H9 (cell line): ENCODE measurements around the gene MYLK4. TPM values are rescaled to one million over a fixed set of nuclear protein-coding genes. Genes with fewer than 3 reads are reported as not detected.

ENCODE experiments used
- DNase-seq: peaks from one replicate; pipeline ENCODE4 v3.0.0-alpha.2; 2017
- H2AFZ ChIP-seq: one replicate; pipeline ENCODE4 v1.6.1; 2013; ENCODE audit warnings: mild to moderate bottlenecking, low read length, control low read depth, moderate library complexity
- H2AK5ac ChIP-seq: 2 replicates; pipeline ENCODE4 v1.6.1; 2013; ENCODE audit warnings: low read length, control low read depth, mixed read lengths; ENCODE audit not compliant: insufficient read length
- H2BK120ac ChIP-seq: one replicate; pipeline ENCODE4 v1.6.1; 2013; ENCODE audit warnings: low read depth, mild to moderate bottlenecking, low read length, control low read depth, inconsistent platforms; ENCODE audit not compliant: poor library complexity, severe bottlenecking
- H2BK12ac ChIP-seq: 2 replicates; pipeline ENCODE4 v1.6.1; 2013; ENCODE audit warnings: low read length, control low read depth, mixed read lengths, low read depth; ENCODE audit not compliant: insufficient read length
- H2BK15ac ChIP-seq: 2 replicates; pipeline ENCODE4 v1.6.1; 2013; ENCODE audit warnings: low read depth, low read length, control low read depth
- H2BK20ac ChIP-seq: one replicate; pipeline ENCODE4 v1.6.1; 2013; ENCODE audit warnings: low read depth, mild to moderate bottlenecking, low read length, control low read depth, inconsistent platforms; ENCODE audit not compliant: poor library complexity, severe bottlenecking
- H2BK5ac ChIP-seq: 2 replicates; pipeline ENCODE4 v1.6.1; 2013; ENCODE audit warnings: low read length, control low read depth, mixed read lengths; ENCODE audit not compliant: insufficient read length
- H3K14ac ChIP-seq: 2 replicates; pipeline ENCODE4 v1.6.1; 2013; ENCODE audit warnings: low read length, control low read depth; ENCODE audit not compliant: insufficient read depth
- H3K18ac ChIP-seq: 2 replicates; pipeline ENCODE4 v1.6.1; 2013; ENCODE audit warnings: low read depth, mild to moderate bottlenecking, mixed read lengths, low read length, control low read depth; ENCODE audit not compliant: insufficient read length
- H3K23ac ChIP-seq: 2 replicates; pipeline ENCODE4 v1.6.1; 2013; ENCODE audit warnings: low read length, control low read depth, mixed read lengths, low read depth; ENCODE audit not compliant: insufficient read length
- H3K23me2 ChIP-seq: 2 replicates; pipeline ENCODE4 v1.6.1; 2013; ENCODE audit warnings: low read depth, mild to moderate bottlenecking, mixed read lengths, low read length, control low read depth; ENCODE audit not compliant: insufficient read length, poor library complexity, severe bottlenecking
- H3K27ac ChIP-seq: 2 replicates; pipeline ENCODE4 v1.5.1; 2013; ENCODE audit warnings: low read length, control low read depth, mixed read lengths, low read depth; ENCODE audit not compliant: insufficient read length
- H3K27me3 ChIP-seq: 2 replicates; pipeline ENCODE4 v1.6.1; 2013; ENCODE audit warnings: low read length, control low read depth, inconsistent platforms; ENCODE audit not compliant: insufficient read depth
- H3K4ac ChIP-seq: 2 replicates; pipeline ENCODE4 v1.6.1; 2013; ENCODE audit warnings: low read depth, mild to moderate bottlenecking, control low read depth, inconsistent platforms, low read length, moderate library complexity
- H3K4me1 ChIP-seq: 2 replicates; pipeline ENCODE4 v1.6.1; 2013; ENCODE audit warnings: low read length, control low read depth, inconsistent platforms; ENCODE audit not compliant: insufficient read depth
- H3K4me2 ChIP-seq: 2 replicates; pipeline ENCODE4 v1.6.1; 2013; ENCODE audit warnings: low read length, control low read depth, mixed read lengths; ENCODE audit not compliant: insufficient read length, insufficient read depth
- H3K56ac ChIP-seq: 2 replicates; pipeline ENCODE4 v1.6.1; 2013; ENCODE audit warnings: low read depth, mild to moderate bottlenecking, mixed read lengths, low read length, control low read depth; ENCODE audit not compliant: insufficient read length
- H3K79me1 ChIP-seq: 2 replicates; pipeline ENCODE4 v1.6.1; 2013; ENCODE audit warnings: low read depth, mild to moderate bottlenecking, moderate library complexity, low read length, control low read depth, inconsistent platforms; ENCODE audit not compliant: insufficient read depth, poor library complexity, severe bottlenecking
- H3K79me2 ChIP-seq: 2 replicates; pipeline ENCODE4 v1.6.1; 2013; ENCODE audit warnings: low read length, control low read depth, inconsistent platforms; ENCODE audit not compliant: insufficient read depth
- H3K9ac ChIP-seq: 2 replicates; pipeline ENCODE4 v1.6.1; 2013; ENCODE audit warnings: low read length, control low read depth, mixed read lengths; ENCODE audit not compliant: insufficient read length; ENCODE audit errors: extremely low read depth
- H3K9me3 ChIP-seq: one replicate; pipeline ENCODE4 v1.6.1; 2013; ENCODE audit warnings: low read depth, low read length, inconsistent platforms; ENCODE audit not compliant: control insufficient read depth
- H3T11ph ChIP-seq: one replicate; pipeline ENCODE4 v1.6.1; 2013; ENCODE audit warnings: mild to moderate bottlenecking, low read length, control low read depth, inconsistent platforms
- H4K20me1 ChIP-seq: one replicate; pipeline ENCODE4 v1.6.1; 2013; ENCODE audit not compliant: control insufficient read depth, insufficient read length, insufficient read depth
- H4K5ac ChIP-seq: 2 replicates; pipeline ENCODE4 v1.6.1; 2013; ENCODE audit warnings: low read depth, mild to moderate bottlenecking, mixed read lengths, low read length, control low read depth; ENCODE audit not compliant: insufficient read length
- H4K8ac ChIP-seq: replicated peaks from 2 replicates; pipeline ENCODE4 v1.6.1; 2013; ENCODE audit warnings: low read length, control low read depth, mixed read lengths, low read depth; ENCODE audit not compliant: insufficient read length
- H4K91ac ChIP-seq: 2 replicates; pipeline ENCODE4 v1.6.1; 2013; ENCODE audit warnings: low read depth, mild to moderate bottlenecking, moderate library complexity, mixed read lengths, low read length, control low read depth; ENCODE audit not compliant: insufficient read length
- H3K27ac Mint-ChIP-seq, 3 experiments: 2 replicates in 2 of 3; 3 replicates in 1 of 3; pipeline ENCODE4 v1.8.0; 2020 to 2021; ENCODE audit warnings: mixed read lengths in 3 of 3, mild to moderate bottlenecking in 1 of 3, moderate library complexity in 1 of 3
- H3K27me3 Mint-ChIP-seq: 2 replicates; pipeline ENCODE4 v1.8.0; 2021; ENCODE audit warnings: low read depth, mild to moderate bottlenecking, moderate library complexity, mixed read lengths
- H3K36me3 Mint-ChIP-seq, 3 experiments: 2 replicates in 2 of 3; 3 replicates in 1 of 3; pipeline ENCODE4 v1.8.0; 2020 to 2021; ENCODE audit warnings: low read depth in 3 of 3, mixed read lengths in 3 of 3; ENCODE audit not compliant: insufficient read depth in 1 of 3
- H3K4me1 Mint-ChIP-seq, 2 experiments: 2 replicates each; pipeline ENCODE4 v1.8.0; 2020; ENCODE audit warnings: mixed read lengths in 2 of 2
- H3K4me3 Mint-ChIP-seq, 2 experiments: 2 replicates in 1 of 2; 3 replicates in 1 of 2; pipeline ENCODE4 v1.8.0; 2020 to 2021; ENCODE audit warnings: mild to moderate bottlenecking in 2 of 2, mixed read lengths in 2 of 2, moderate library complexity in 1 of 2
- H3K9me3 Mint-ChIP-seq, 2 experiments: 2 replicates in 1 of 2; 3 replicates in 1 of 2; pipeline ENCODE4 v1.8.0; 2020; ENCODE audit warnings: mild to moderate bottlenecking in 2 of 2, mixed read lengths in 2 of 2, moderate library complexity in 1 of 2
- WGBS: extraction: QIAGEN DNeasy Blood & Tissue Kit; methylation state at CpG from one replicate; pipeline ENCODE4 v1.1.7; 2013; ENCODE audit warnings: missing lambda C conversion rate, low lambda C conversion rate, mixed read lengths; ENCODE audit not compliant: insufficient read length; ENCODE audit errors: extremely low coverage; 5-methylcytosine and 5-hydroxymethylcytosine counted together
- total RNA-seq: library from RNA; stranded (reverse); gene quantifications from 2 replicates; pipeline ENCODE4 v1.2.1, GENCODE V29; 2021
- TF ChIP-seq, protein P1 (sequence below): fragments of 200-600 bp; sonication (generic); conservative IDR thresholded peaks from 3 replicates; pipeline ENCODE4 v1.8.0; 2021; ENCODE audit warnings: antibody characterized with exemption, mild to moderate bottlenecking

Gene MYLK4
- total RNA-seq, 1 experiment from 2014 or later, result 0.28 TPM

DNA sequence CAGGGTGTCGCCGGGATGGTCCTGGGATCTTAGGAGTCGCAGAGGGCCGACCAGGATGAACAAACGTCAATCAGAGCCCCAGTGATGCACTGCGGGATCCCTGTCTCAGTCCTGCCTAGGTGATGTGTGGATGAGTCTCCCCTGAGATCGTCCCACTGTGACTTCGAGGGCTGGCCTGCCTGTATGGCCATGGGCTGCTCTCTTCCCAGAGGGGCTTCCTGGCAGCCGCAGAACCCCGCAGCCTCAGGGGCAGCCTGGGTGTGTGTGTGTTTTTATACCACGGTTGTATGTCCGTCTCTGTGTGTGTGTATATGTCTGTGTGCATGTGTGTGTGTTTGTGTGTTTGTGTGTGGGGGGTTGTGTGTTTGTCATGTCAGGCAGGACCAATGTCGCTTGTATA, 111.6 kb downstream of the MYLK4 start:
- Histone ChIP-seq H4K91ac (no peak overlapping the region), H4K8ac (no peak overlapping the region), H3K9ac (no peak overlapping the region), H2AFZ (no peak overlapping the region), H2BK15ac (no peak overlapping the region), H3K27ac (no peak overlapping the region), H3K18ac (no peak overlapping the region), H3K14ac (no peak overlapping the region), H2BK120ac (no peak overlapping the region), H2BK5ac (no peak overlapping the region), H3K23me2 (no peaks in the 10 kb centered on the region), H3K56ac (no peak overlapping the region), H2AK5ac (no peak overlapping the region), H3K79me1 (no peaks in the 10 kb centered on the region), H3K4ac (no peak overlapping the region), H3K4me1 (peaks cover 10% of the 10 kb centered on the region; the same call in 1 of the 2 replicates), H3K23ac (no peak overlapping the region), H4K20me1 (no peaks in the 10 kb centered on the region), H2BK20ac (no peak overlapping the region), H3K4me2 (no peak overlapping the region), H3K79me2 (no peaks in the 10 kb centered on the region), H3K9me3 (no peaks in the 10 kb centered on the region), H3K27me3 (no peaks in the 10 kb centered on the region), H2BK12ac (no peak overlapping the region), H3T11ph (no peak overlapping the region), H4K5ac (no peak overlapping the region)
- WGBS, result no CpG with 5 or more reads among the region's 13 CpGs
- Mint-ChIP-seq H3K9me3 (no peaks in the 10 kb centered on the region), H3K4me3 (no peak overlapping the region), H3K27me3 (peaks cover 15% of the 10 kb centered on the region), H3K4me1 (peaks cover 29 to 30% of the 10 kb centered on the region in 2 experiments), H3K27ac (no peak overlapping the region), H3K36me3 (peaks cover 3 to 11% (median 6%) of the 10 kb centered on the region in 3 experiments; a peak in 3 of 7 replicates)
- TF ChIP-seq, protein P1, sequence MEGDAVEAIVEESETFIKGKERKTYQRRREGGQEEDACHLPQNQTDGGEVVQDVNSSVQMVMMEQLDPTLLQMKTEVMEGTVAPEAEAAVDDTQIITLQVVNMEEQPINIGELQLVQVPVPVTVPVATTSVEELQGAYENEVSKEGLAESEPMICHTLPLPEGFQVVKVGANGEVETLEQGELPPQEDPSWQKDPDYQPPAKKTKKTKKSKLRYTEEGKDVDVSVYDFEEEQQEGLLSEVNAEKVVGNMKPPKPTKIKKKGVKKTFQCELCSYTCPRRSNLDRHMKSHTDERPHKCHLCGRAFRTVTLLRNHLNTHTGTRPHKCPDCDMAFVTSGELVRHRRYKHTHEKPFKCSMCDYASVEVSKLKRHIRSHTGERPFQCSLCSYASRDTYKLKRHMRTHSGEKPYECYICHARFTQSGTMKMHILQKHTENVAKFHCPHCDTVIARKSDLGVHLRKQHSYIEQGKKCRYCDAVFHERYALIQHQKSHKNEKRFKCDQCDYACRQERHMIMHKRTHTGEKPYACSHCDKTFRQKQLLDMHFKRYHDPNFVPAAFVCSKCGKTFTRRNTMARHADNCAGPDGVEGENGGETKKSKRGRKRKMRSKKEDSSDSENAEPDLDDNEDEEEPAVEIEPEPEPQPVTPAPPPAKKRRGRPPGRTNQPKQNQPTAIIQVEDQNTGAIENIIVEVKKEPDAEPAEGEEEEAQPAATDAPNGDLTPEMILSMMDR, result no peak
- DNase-seq, result no peak
